Measurements from ENCODE around the gene ELMOD3. TPM values are rescaled to one million over a fixed set of nuclear protein-coding genes. Genes with fewer than 3 reads are reported as not detected.
"Not testable (repeated sequence)": the region's sequence is repeated elsewhere in the genome, so short reads cannot be mapped to it uniquely, and the experiment has no call there.

Gene ELMOD3
- total and polyA plus RNA-seq, 2 of the 8 experiments (the other 6 are each of a cell fraction or from before 2014, with no cell fraction given) = 8.5 to 10.2 TPM

DNA sequence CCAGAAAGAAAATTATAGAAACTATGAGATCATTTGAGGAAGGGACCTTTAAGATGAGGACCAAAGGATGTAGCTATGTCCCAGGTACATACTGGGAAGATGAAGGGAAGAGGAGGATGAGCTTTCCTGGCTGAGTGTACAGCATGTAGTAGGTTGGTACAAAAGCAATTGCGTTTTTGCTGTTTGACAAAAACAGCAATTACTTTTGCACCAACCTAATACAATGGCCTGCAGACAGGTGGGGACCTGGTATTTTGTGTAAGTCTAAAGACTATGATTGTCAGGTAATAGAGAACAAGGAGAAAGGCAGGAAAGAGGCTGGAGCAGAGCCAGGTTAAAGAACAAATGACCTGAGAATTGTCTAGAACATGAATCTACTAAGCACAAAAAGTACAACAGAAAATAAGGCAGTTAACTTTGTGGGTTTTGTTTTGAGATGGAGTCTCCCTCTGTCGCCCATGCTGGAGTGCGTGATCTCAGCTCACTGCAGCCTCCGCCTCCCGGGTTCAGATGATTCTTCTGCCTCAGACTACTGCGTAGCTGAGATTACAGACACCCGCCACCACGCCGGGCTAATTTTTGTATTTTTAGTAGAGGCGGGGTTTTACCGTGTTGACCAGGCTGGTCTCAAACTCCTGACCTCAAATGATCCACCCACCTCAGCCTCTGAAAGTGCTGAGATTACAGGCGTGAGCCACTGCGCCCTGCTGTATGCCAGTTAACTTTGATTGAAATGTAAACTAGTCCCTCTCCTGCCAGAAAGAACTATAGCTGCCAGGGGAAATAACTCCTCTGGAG lies 23.5 kb upstream of the ELMOD3 start (continued):
- no peak for TF ChIP-seq GTF2F1 (IDR thresholded peaks at IDR 0.05; ENCODE audit: borderline replicate concordance, low read depth, low read length)

DNA sequence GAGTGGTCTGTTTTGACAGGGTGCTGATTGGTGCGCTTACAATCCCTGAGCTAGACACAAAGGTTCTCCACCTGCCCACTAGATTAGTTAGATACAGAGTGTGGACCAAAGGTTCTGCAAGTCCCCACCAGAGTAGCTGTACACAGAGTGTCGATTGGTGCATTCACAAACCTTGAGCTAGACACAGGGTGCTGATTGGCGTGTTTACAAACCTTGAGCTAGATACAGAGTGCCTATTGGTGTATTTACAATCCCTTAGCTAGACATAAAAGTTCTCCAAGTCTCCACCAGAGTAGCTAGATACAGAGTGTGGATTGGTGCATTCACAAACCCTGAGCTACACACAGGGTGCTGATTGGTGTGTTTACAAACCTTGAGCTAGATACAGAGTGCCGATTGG lies 20.7 kb upstream of the ELMOD3 start:
- not testable (repeated sequence) for H3K27ac ChIP-seq (ENCODE audit: low read depth, low read length); H4K5ac ChIP-seq (ENCODE audit: insufficient read length, low read depth, low read length); H4K91ac ChIP-seq (replicated peaks; ENCODE audit: insufficient read length, low read length); H3K14ac ChIP-seq (ENCODE audit: insufficient read length); H2BK12ac ChIP-seq (ENCODE audit: low read depth, low read length); H2BK20ac ChIP-seq (ENCODE audit: low read length); H3K9me3 ChIP-seq (ENCODE audit: insufficient read depth in 2 of 2, low read depth in 1 of 2, low read length in 1 of 2); H2AK5ac ChIP-seq (ENCODE audit: low read depth, low read length); H3K79me1 ChIP-seq (ENCODE audit: low read depth, low read length); H3K4me2 ChIP-seq (ENCODE audit: insufficient read depth in 1 of 2, low read depth in 2 of 2, low read length in 2 of 2); DNase-seq (ENCODE audit: low read depth in 1 of 2, low spot score in 2 of 2); H3K18ac ChIP-seq (ENCODE audit: extremely low read depth, low read length); H2BK15ac ChIP-seq (ENCODE audit: low read length); H3K4me3 ChIP-seq (ENCODE audit: extremely low read depth in 1 of 4, insufficient read depth in 2 of 4, low read depth in 3 of 4, low read length in 4 of 4); H4K20me1 ChIP-seq (replicated peaks in 1 of 2; ENCODE audit: control insufficient read depth in 1 of 2, insufficient read depth in 2 of 2, low read length in 2 of 2); H3K36me3 ChIP-seq (ENCODE audit: control insufficient read depth in 2 of 4, insufficient read depth in 4 of 4, low read length in 3 of 4); H2AFZ ChIP-seq (ENCODE audit: low read length); H2BK120ac ChIP-seq (replicated peaks; ENCODE audit: low read depth, low read length); H3K56ac ChIP-seq (replicated peaks; ENCODE audit: insufficient read length, low read depth, low read length); H3K23ac ChIP-seq (ENCODE audit: insufficient read length); H3K79me2 ChIP-seq (ENCODE audit: control insufficient read depth in 1 of 2, insufficient read depth in 2 of 2, low read length in 2 of 2); H3K23me2 ChIP-seq (ENCODE audit: low read depth, low read length); H3K4ac ChIP-seq (replicated peaks; ENCODE audit: insufficient read length, low read depth, low read length); H2BK5ac ChIP-seq (ENCODE audit: low read depth, low read length); H4K8ac ChIP-seq (ENCODE audit: extremely low read depth, insufficient read depth, low read length); H3K27me3 ChIP-seq (replicated peaks in 1 of 4; ENCODE audit: control insufficient read depth in 3 of 4, extremely low read depth in 1 of 4, insufficient read depth in 3 of 4, low read length in 3 of 4); FAIRE-seq; H3K4me1 ChIP-seq (replicated peaks in 1 of 4; ENCODE audit: control insufficient read depth in 3 of 4, insufficient read depth in 4 of 4, low read length in 3 of 4); H3K9ac ChIP-seq (replicated peaks in 1 of 4; ENCODE audit: extremely low read depth in 1 of 4, low read depth in 3 of 4, low read length in 3 of 4)
- POLR2A ChIA-PET (ENCODE audit: partially characterized antibody) = interaction anchor here (1.1 to 3.5 kb wide), 3 partner anchors 20 to 207 kb away, joined by 4 to 23 read pairs (median 5); partner anchors contain the start of genes ELMOD3, MAT2A and RETSAT
- WGBS, 2 experiments (ENCODE audit: extremely low coverage in 1 of 2, insufficient coverage in 1 of 2, insufficient read length in 1 of 2, insufficient replicate concordance in 2 of 2, low coverage in 1 of 2, low lambda C conversion rate in 2 of 2, missing lambda C conversion rate in 1 of 2) = 93% methylated on average over 4 of the region's 4 CpGs; no CpG with 5 or more reads in 1 of the 2 experiments
- CTCF ChIA-PET (ENCODE audit: partially characterized antibody) = interaction anchor here (0.8 to 1.4 kb wide), 2 partner anchors 16 to 408 kb away, joined by 3 to 5 read pairs; no protein-coding TSS in a partner anchor

Data from H1 (cell line).